Measurements from ENCODE around the gene TENM4.

Gene TENM4

GRCh38 chr11:79100093-79100910 lies 340.5 kb downstream of the TENM4 start:
- DNase-seq: no peak

- DNase-seq: no peak
These were observed 342.7 kb downstream of the TENM4 start for GRCh38 chr11:79098146-79098545.

GRCh38 chr11:79097246-79097875 lies 343.5 kb downstream of the TENM4 start:
- DNase-seq: no peak

GRCh38 chr11:79095424-79095823 lies 345.4 kb downstream of the TENM4 start:
- no peak for DNase-seq

- DNase-seq: no peak
These were observed 346.2 kb downstream of the TENM4 start for GRCh38 chr11:79094616-79095015.

- no peak for DNase-seq
These were observed 348.0 kb downstream of the TENM4 start for GRCh38 chr11:79092791-79093353.

GRCh38 chr11:79090191-79090705 lies 350.6 kb downstream of the TENM4 start:
- no peak for DNase-seq

GRCh38 chr11:79089601-79090000 lies 351.2 kb downstream of the TENM4 start:
- no peak for DNase-seq

- DNase-seq: no peak
These were observed 351.9 kb downstream of the TENM4 start for GRCh38 chr11:79088967-79089366.

- DNase-seq: no peak
These were observed 352.9 kb downstream of the TENM4 start for GRCh38 chr11:79087961-79088318.

GRCh38 chr11:79087238-79087960 lies 353.4 kb downstream of the TENM4 start:
- DNase-seq: no peak

GRCh38 chr11:79086056-79086455 lies 354.8 kb downstream of the TENM4 start:
- DNase-seq: no peak

GRCh38 chr11:79084382-79084781 lies 356.4 kb downstream of the TENM4 start:
- no peak for DNase-seq

GRCh38 chr11:79083352-79083751 lies 357.5 kb downstream of the TENM4 start:
- DNase-seq: no peak

- DNase-seq: no peak
These were observed 357.9 kb downstream of the TENM4 start for GRCh38 chr11:79082907-79083306.

- no peak for DNase-seq
These were observed 358.6 kb downstream of the TENM4 start for GRCh38 chr11:79082280-79082679.

- DNase-seq: no peak
These were observed 359.3 kb downstream of the TENM4 start for GRCh38 chr11:79081471-79082031.

- DNase-seq: no peak
These were observed 360.3 kb downstream of the TENM4 start for GRCh38 chr11:79080551-79080950.

GRCh38 chr11:79078999-79079398 lies 361.8 kb downstream of the TENM4 start:
- DNase-seq: no peak

GRCh38 chr11:79078456-79078855 lies 362.4 kb downstream of the TENM4 start:
- DNase-seq: no peak

GRCh38 chr11:79077702-79078330 lies 363.0 kb downstream of the TENM4 start:
- no peak for DNase-seq

GRCh38 chr11:79076526-79077115 lies 364.2 kb downstream of the TENM4 start:
- peak; percentile 15 for DNase-seq
